B cell (primary cell): ENCODE results near the gene VEGFB. TPM values are rescaled to one million over a fixed set of nuclear protein-coding genes. Genes with fewer than 3 reads are reported as not detected.

Experiments used
- ATAC-seq: fragments of 200-7000 bp; cut with Tn5 transposase; one replicate; pipeline ENCODE4 v1.10.0; 2021; ENCODE audit warnings: low read depth, mild to moderate bottlenecking, moderate number of reproducible peaks, moderate library complexity
- CTCF ChIA-PET: fragments of 350-600 bp; sonication (Branson Sonifier 250); formaldehyde crosslinking; loops from one replicate; lab custom pipeline; 2021; ENCODE audit warnings: antibody characterized with exemption, inconsistent platforms; lab: Charles Lee
- POLR2A ChIA-PET: fragments of 350-600 bp; sonication (Branson Sonifier 250); formaldehyde crosslinking; loops from one replicate; lab custom pipeline; 2021; ENCODE audit warnings: antibody characterized with exemption; lab: Charles Lee
- DNase-seq: peaks from one replicate; pipeline ENCODE4 v3.0.0; 2013
- H2AFZ ChIP-seq: 2 replicates; pipeline ENCODE4 v1.6.1; 2012; ENCODE audit warnings: mild to moderate bottlenecking, low read depth, low read length; ENCODE audit not compliant: insufficient read depth, poor library complexity, severe bottlenecking
- H3K27ac ChIP-seq, 2 donors: 1 replicate in 1 of 2; 2 replicates in 1 of 2; pipeline ENCODE4 v1.5.1; 2012 to 2013; ENCODE audit warnings: low read length in 2 of 2, mild to moderate bottlenecking in 2 of 2, moderate library complexity in 1 of 2
- H3K27me3 ChIP-seq, 4 experiments: fragments of 200-600 bp in 1 of 4; sonication (generic) in 1 of 4; replicated peaks in 1 of 4; 1 replicate in 2 of 4; 2 replicates in 2 of 4; pipeline versions ENCODE4 v1.6.1 to v1.7.0; 2013 to 2016; ENCODE audit warnings: low read length in 3 of 4, mild to moderate bottlenecking in 2 of 4, mixed read lengths in 1 of 4, moderate library complexity in 1 of 4; ENCODE audit not compliant: insufficient read depth in 4 of 4, control insufficient read depth in 3 of 4; ENCODE audit errors: control extremely low read depth in 1 of 4
- H3K36me3 ChIP-seq, 2 experiments: replicated peaks in 1 of 2; 1 replicate in 1 of 2; 2 replicates in 1 of 2; pipeline versions ENCODE4 v1.6.1 to v1.7.1; 2013; ENCODE audit warnings: low read length in 1 of 2; ENCODE audit not compliant: insufficient read depth in 2 of 2, control insufficient read depth in 1 of 2; ENCODE audit errors: control extremely low read depth in 1 of 2, extremely low read depth in 1 of 2
- H3K4me1 ChIP-seq, 2 donors: fragments of 200-600 bp in 1 of 2; sonication (generic) in 1 of 2; 1 replicate in 1 of 2; 2 replicates in 1 of 2; pipeline versions ENCODE4 v1.5.1 to v1.6.1; 2013 to 2017; ENCODE audit warnings: low read length in 2 of 2; ENCODE audit not compliant: control insufficient read depth in 2 of 2, insufficient read depth in 2 of 2
- H3K4me2 ChIP-seq: replicated peaks from 2 replicates; pipeline ENCODE3; 2012; ENCODE audit warnings: mild to moderate bottlenecking, low read depth, low read length; ENCODE audit not compliant: poor library complexity, severe bottlenecking
- H3K4me3 ChIP-seq, 5 experiments: fragments of 200-600 bp in 1 of 5; sonication (generic) in 1 of 5; 1 replicate in 3 of 5; 2 replicates in 2 of 5; pipeline versions ENCODE4 v1.5.1 to v1.7.0; 2011 to 2016; ENCODE audit warnings: low read length in 4 of 5, mild to moderate bottlenecking in 4 of 5, low read depth in 2 of 5, control low read depth in 1 of 5, moderate library complexity in 1 of 5; ENCODE audit not compliant: insufficient read depth in 1 of 5; ENCODE audit errors: control extremely low read depth in 1 of 5, extremely low read depth in 1 of 5
- H3K79me2 ChIP-seq: fragments of 200-600 bp; sonication (generic); one replicate; pipeline ENCODE4 v1.6.0; 2016; ENCODE audit warnings: low read length; ENCODE audit not compliant: control insufficient read depth, insufficient read depth
- H3K9ac ChIP-seq: fragments of 200-600 bp; sonication (generic); 2 replicates; pipeline ENCODE4 v1.6.1; 2017; ENCODE audit warnings: mild to moderate bottlenecking, low read length, moderate library complexity
- H3K9me3 ChIP-seq, 3 donors: one replicate each; pipeline versions ENCODE4 v1.6.1 to v1.7.1; 2013; ENCODE audit warnings: low read length in 2 of 3; ENCODE audit not compliant: control insufficient read depth in 2 of 3, insufficient read depth in 1 of 3; ENCODE audit errors: control extremely low read depth in 1 of 3
- H4K20me1 ChIP-seq: 2 replicates; pipeline ENCODE4 v1.6.0; 2012; ENCODE audit warnings: mild to moderate bottlenecking, low read length; ENCODE audit not compliant: insufficient read depth, control insufficient read depth, poor library complexity, severe bottlenecking
- H3K27ac Mint-ChIP-seq: one replicate; pipeline ENCODE4 v1.8.0; 2021; ENCODE audit warnings: mixed read lengths
- H3K27me3 Mint-ChIP-seq: one replicate; pipeline ENCODE4 v1.8.0; 2021; ENCODE audit warnings: mixed read lengths
- H3K4me1 Mint-ChIP-seq: one replicate; pipeline ENCODE4 v1.8.0; 2021; ENCODE audit warnings: mixed read lengths
- H3K4me3 Mint-ChIP-seq: one replicate; pipeline ENCODE4 v1.8.0; 2021; ENCODE audit warnings: mixed read lengths
- H3K9me3 Mint-ChIP-seq: one replicate; pipeline ENCODE4 v1.8.0; 2022; ENCODE audit warnings: mixed read lengths; ENCODE audit not compliant: insufficient read depth
- CTCF ChIP-seq: fragments of 200-600 bp; IDR thresholded peaks from one replicate; pipeline ENCODE4 v1.8.0; 2022; ENCODE audit warnings: antibody characterized with exemption, mild to moderate bottlenecking
- EZH2 ChIP-seq: IDR thresholded peaks from 2 replicates; pipeline ENCODE4 v1.6.1; 2012; ENCODE audit warnings: borderline replicate concordance, low read depth, mild to moderate bottlenecking, moderate library complexity, low read length; ENCODE audit not compliant: insufficient read depth, poor library complexity, severe bottlenecking
- WGBS: methylation state at CpG from one replicate; pipeline ENCODE4 v1.1.5; 2013; ENCODE audit warnings: missing lambda C conversion rate; ENCODE audit not compliant: insufficient coverage; 5-methylcytosine and 5-hydroxymethylcytosine counted together
- intact Hi-C: fragments of 100-400 bp; cut with micrococcal nuclease; formaldehyde crosslinking; loops from one replicate; pipeline ENCODE4 v1.10.0; 2022
- polyA plus RNA-seq: library from polyadenylated mRNA; depleted of rRNA; stranded (reverse); fragments of >200 nt; gene quantifications from 2 replicates; pipeline ENCODE4 v1.2.3, GENCODE V29; 2012
- total RNA-seq, 2 donors: library from RNA; stranded (reverse); fragments of 120-200 nt in 1 of 2; gene quantifications; 1 replicate in 1 of 2; 2 replicates in 1 of 2; pipeline versions ENCODE4 v1.2.3 to v1.2.4, GENCODE V29; 2013 to 2022

The VEGFB gene
- total and polyA plus RNA-seq, 2 donors (not counting 1 experiment from before 2014, with no cell fraction given): 56.4 to 152 TPM

GRCh38 chr11:64255135-64256128, 21.0 kb downstream of the VEGFB start:
- intact Hi-C loops: no loop called here
- Mint-ChIP-seq H3K9me3 (no peaks in the 10 kb centered on the region), H3K27ac (no peak overlapping the region), H3K4me1 (peaks cover 15% of the 10 kb centered on the region), H3K4me3 (no peak overlapping the region), H3K27me3 (no peaks in the 10 kb centered on the region)
- no peaks in the 10 kb centered on the region for H4K20me1 ChIP-seq
- TF ChIP-seq CTCF: no peak
- no peak for TF ChIP-seq EZH2
- H3K4me1 ChIP-seq: peaks cover 17 to 22% of the 10 kb centered on the region in 2 donors
- H3K27me3 ChIP-seq: no peaks in the 10 kb centered on the region
- ChIA-PET POLR2A (interaction anchor here (1.1 to 1.2 kb wide), 2 partner anchors 12 to 49 kb away, joined by 3 read pairs; partner anchors contain the start of gene ESRRA), CTCF (interaction anchor here (0.9 kb wide), 1 partner anchor 51 kb away, joined by 3 read pairs; no protein-coding TSS in a partner anchor)
- H3K79me2 ChIP-seq: peaks cover 4% of the 10 kb centered on the region
- H3K36me3 ChIP-seq: no peaks in the 10 kb centered on the region
- H3K4me2 ChIP-seq: no peak overlapping the region
- DNase-seq (no peak), ATAC-seq (no peak)
- no peak overlapping the region for H3K4me3 ChIP-seq
- H3K27ac ChIP-seq: no peak overlapping the region
- no peaks in the 10 kb centered on the region for H3K9me3 ChIP-seq
- H2AFZ ChIP-seq: no peak overlapping the region
- 95% methylated on average over 30 of the region's 35 CpGs for WGBS
- H3K9ac ChIP-seq: no peak overlapping the region

GRCh38 chr11:64256300-64256699, 21.9 kb downstream of the VEGFB start:
- WGBS: 94% methylated on average over 15 of the region's 15 CpGs

More at GRCh38 chr11:64256300-64256699, 21.9 kb downstream of the VEGFB start:
- Histone ChIP-seq H3K27me3 (no peaks in the 10 kb centered on the region), H3K36me3 (no peaks in the 10 kb centered on the region), H2AFZ (no peak overlapping the region), H3K27ac (no peak overlapping the region), H4K20me1 (no peaks in the 10 kb centered on the region), H3K4me2 (no peak overlapping the region), H3K9me3 (no peaks in the 10 kb centered on the region), H3K79me2 (peaks cover 4% of the 10 kb centered on the region), H3K9ac (no peak overlapping the region), H3K4me1 (peaks cover 12 to 14% of the 10 kb centered on the region in 2 donors), H3K4me3 (no peak overlapping the region)
- ATAC-seq (no peak), DNase-seq (no peak)
- TF ChIP-seq CTCF (no peak), EZH2 (no peak)
- Mint-ChIP-seq H3K4me3 (no peak overlapping the region), H3K4me1 (peaks cover 9% of the 10 kb centered on the region), H3K27me3 (no peaks in the 10 kb centered on the region), H3K9me3 (no peaks in the 10 kb centered on the region), H3K27ac (no peak overlapping the region)
- ChIA-PET POLR2A (interaction anchor here (1.1 to 1.2 kb wide), 2 partner anchors 13 to 48 kb away, joined by 3 read pairs; partner anchors contain the start of gene ESRRA), CTCF (no interaction called here)
- intact Hi-C loops: no loop called here
